Upper lobe of left lung (tissue), 4 donors: ENCODE measurements around the gene SARS1.

Experiments
- EP300 ChIP-seq, 4 donors: sonication (generic); formaldehyde crosslinking; IDR thresholded peaks; one replicate each; pipeline ENCODE4 v1.5.1; 2017; ENCODE audit warnings: antibody characterized with exemption in 4 of 4, control low read depth in 2 of 4
- POLR2A ChIP-seq, 4 donors: fragments of 450-650 bp; IDR thresholded peaks; one replicate each; pipeline ENCODE4 v1.5.1; 2016 to 2017; ENCODE audit warnings: antibody characterized with exemption in 4 of 4, mild to moderate bottlenecking in 2 of 4
- POLR2AphosphoS5 ChIP-seq, 2 donors: sonication (generic); formaldehyde crosslinking; IDR thresholded peaks; one replicate each; pipeline ENCODE4 v1.5.1; 2017; ENCODE audit warnings: antibody characterized with exemption in 2 of 2
- TF ChIP-seq, protein P1 (sequence below), 6 experiments: fragments of 450-650 bp in 4 of 6; fragments of 200-600 bp in 2 of 6; sonication (generic) in 2 of 6; IDR thresholded peaks; one replicate each; pipeline ENCODE4 v1.5.1; 2016 to 2019; ENCODE audit warnings: antibody characterized with exemption in 6 of 6

DNA sequence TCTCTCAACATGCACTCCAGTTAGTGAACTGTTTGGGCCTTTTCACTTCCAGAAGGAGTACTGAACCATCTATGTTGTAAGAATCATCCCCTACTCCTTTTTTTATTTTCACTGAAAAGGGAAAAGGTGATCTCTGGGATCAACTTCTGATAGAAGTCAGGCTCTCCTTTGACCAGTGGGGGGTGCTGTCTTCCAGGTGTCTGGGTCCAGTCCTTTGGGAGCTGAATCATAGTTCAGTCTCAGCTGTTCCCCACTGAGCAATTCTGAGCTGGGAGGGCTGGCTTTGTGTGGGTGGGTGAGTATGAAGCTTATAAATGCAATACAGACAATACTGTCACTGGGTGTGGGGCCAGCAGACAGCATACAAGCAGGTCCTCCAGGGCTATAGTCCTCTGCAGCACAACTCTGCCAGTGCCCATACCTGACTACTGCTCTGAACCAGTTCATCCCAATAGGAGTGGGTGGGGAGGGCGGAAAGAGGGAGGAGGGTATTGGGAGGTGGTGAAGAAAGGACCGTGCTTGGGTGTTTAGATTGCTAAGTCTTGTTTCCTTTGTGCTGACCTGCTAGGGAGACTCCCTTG, 12.5 kb upstream of the SARS1 start:
- TF ChIP-seq POLR2AphosphoS5 (IDR thresholded peaks at IDR 0.05) = no peak
- TF ChIP-seq, protein P1, sequence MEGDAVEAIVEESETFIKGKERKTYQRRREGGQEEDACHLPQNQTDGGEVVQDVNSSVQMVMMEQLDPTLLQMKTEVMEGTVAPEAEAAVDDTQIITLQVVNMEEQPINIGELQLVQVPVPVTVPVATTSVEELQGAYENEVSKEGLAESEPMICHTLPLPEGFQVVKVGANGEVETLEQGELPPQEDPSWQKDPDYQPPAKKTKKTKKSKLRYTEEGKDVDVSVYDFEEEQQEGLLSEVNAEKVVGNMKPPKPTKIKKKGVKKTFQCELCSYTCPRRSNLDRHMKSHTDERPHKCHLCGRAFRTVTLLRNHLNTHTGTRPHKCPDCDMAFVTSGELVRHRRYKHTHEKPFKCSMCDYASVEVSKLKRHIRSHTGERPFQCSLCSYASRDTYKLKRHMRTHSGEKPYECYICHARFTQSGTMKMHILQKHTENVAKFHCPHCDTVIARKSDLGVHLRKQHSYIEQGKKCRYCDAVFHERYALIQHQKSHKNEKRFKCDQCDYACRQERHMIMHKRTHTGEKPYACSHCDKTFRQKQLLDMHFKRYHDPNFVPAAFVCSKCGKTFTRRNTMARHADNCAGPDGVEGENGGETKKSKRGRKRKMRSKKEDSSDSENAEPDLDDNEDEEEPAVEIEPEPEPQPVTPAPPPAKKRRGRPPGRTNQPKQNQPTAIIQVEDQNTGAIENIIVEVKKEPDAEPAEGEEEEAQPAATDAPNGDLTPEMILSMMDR (IDR thresholded peaks at IDR 0.05) = peak in 5 of 6 experiments; percentile 30 to 49 (median 33)
- TF ChIP-seq POLR2A (IDR thresholded peaks at IDR 0.05) = no peak
- TF ChIP-seq EP300 (IDR thresholded peaks at IDR 0.05) = no peak
